ENCODE results near the gene CDH23.

GRCh38 chr10:71579668-71580067 lies 182.9 kb downstream of the CDH23 start:
- TF ChIP-seq CTCF (IDR thresholded peaks at IDR 0.05; ENCODE audit: low read length) (no peak), EZH2 (optimal IDR thresholded peaks at IDR 0.05; ENCODE audit: low read depth, low read length) (no peak)

All from MM.1S (cell line).